Left kidney (tissue), 2 donors: ENCODE measurements around the gene DYRK1A. TPM values are rescaled to one million over a fixed set of nuclear protein-coding genes. Genes with fewer than 3 reads are reported as not detected.

Experiments used
- DNase-seq: peaks from one replicate; pipeline ENCODE4 v3.0.0-alpha.2; 2013
- polyA plus RNA-seq: library from polyadenylated mRNA; unstranded; fragments of 120-200 nt; gene quantifications from one replicate; pipeline ENCODE4 v1.2.1, GENCODE V29; 2013; ENCODE audit not compliant: insufficient read length

DYRK1A gene
- polyA plus RNA-seq, 1 donor, result 77.0 TPM

DNA sequence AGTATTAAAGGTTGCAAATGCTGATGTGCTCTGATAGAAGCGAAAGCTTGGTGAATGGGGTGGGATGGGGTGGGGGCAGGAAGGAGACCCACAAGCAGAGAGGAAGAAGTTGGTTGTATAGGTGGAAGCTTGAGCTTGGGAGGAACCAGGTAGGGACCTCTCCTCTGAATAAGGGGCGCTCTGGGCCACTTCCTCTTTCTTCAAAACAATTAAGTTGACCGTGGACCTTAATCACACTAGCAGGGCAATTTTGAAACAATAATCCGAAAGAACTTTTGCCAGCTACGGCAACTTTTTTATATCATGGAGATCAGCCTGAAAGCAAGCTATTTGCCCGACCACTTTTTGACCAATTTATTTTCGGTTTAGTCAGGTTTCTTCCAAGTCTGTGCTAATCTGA, 1.9 kb upstream of the DYRK1A start:
- no peak for DNase-seq

DNA sequence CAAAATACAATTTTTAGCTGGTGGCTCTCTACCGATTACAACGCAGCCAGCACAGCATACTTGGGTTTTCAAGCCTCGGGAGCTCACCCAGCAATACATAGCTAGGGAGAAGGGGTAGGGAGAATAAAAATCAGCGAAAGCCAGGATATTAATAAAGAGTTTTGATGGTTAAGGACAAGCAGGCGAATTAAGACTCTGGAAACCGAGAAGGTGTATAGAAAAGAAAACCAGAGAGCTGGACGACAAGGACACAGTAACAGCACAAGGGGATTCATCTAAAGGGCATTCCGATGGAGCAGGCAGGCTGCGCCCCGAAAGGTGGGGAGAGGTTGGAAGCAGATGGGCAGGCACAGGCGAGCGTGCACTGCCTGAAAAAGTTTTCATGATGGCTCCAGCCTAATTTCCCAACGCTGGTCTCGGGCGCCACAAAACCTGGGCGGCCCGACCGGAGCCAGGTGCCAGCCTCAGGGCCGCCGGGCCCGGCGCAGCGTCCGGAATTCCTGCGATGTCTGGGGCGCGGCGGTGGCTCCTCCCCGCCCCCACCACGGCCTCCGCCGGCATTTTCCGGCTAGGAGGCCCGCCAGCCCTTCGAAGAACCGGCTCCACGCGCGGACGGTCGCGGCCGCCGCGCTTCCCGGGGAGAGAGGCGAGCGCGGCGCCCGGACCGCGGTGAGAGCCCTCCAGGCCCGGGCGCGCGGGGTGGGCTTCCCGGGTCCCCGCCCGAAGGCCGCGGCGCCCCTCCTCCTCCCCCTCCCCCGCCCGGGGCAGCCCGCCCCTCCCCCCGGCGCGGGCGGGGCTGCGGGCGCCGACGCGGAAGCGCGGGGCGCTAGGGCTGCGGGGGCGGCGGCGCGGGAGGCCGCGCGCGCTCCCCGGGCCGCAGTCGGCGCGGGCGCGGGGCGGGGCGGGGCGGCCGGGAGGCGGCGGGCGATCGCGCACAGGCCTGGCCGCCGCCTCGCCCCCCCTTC, 774 bp upstream of the DYRK1A start:
- peak; percentile 59 for DNase-seq

DNA sequence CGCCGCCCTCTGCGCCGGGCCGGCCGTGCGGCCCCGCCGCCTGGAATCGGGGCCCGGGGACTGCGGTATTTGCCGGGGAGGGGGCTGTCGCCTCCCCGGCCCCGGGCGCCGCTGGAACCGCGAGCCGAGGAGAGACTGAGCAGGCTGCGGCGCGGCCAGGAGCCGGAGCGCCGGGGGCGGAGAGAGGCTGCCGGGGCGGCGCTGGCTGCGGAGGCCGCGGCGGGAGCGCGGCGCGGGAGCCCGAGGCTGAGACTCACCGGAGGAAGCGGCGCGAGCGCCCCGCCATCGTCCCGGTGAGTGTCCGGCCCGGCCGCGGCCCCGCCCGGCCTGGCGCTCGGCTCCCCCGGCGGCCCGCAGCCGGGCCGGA, 746 bp downstream of the DYRK1A start:
- no peak for DNase-seq

DNA sequence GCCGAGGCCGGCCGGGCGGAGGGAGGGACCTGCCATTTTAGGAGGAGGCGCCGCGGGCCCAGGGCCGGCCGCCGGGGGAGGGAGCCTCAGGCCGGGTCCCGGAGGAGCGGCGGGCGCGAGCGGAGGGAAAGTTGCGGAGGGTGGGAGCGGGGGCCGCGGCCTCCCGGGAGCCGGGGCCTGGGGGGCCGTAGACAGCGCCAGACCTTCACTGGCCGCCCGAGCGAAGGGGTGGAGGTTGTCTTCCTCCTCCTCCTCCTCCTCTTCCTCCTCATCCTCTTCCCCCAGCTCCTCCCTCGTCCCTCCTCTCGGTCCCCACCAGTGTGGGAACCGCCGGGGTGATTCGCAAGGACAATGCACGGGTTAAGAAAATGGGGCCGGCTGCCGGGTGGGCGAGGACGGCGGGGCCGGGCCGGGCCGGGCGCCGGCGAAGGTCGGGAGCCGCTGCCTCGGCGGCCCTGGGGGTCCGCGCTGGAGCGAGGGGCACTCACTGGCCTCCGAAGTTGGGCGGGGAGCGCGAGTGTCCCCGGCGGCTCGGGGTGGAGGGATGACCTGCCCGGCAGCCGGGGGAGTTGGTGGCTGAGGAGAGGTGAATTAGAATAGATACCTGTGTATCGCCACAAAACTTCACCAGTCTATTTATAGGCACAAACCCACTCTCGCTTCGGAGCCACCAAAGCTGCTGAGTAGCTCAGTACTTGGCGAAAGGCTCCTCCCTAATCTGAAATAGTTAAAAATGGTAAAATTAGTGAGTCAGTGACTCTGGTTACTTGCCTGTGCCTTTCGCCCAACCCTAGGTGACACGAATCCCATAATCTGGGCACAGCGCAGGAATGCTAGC, 1.3 kb downstream of the DYRK1A start:
- DNase-seq, result no peak

DNA sequence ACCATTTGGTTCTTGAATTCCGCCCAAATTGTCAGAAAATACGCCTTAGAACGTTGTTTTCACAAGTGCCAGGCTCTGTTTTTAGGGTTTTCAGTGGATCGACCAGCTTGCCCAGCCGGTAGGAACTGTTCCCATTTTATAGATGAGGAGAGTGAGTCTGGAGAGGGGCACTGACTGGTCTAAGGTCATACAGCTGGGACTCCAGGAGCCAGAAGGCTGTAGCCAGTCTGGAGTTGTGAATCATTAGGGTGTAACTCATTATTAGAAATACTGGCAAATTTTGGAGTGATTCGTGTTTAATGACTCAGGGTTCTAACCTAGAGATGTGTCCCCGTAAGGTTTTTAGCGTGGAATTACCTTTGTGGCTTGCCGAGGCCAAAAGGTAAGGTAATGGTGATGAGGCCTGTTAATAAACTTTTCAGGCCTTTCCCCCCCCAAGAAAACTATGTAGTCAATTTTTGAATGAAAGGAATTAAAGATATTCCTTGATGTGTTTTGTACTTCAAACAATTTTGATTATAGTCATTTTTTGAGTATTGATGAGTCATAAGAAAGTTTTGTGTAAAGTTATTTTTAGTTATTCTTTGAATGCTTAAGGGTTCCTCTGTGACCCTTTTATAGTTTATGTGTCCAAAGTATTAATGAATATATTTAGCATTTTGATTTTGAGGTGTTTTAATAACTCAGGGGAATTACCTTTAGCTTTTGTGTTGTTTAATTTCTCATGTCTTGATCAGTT, 2.1 kb downstream of the DYRK1A start:
- DNase-seq, result no peak

DNA sequence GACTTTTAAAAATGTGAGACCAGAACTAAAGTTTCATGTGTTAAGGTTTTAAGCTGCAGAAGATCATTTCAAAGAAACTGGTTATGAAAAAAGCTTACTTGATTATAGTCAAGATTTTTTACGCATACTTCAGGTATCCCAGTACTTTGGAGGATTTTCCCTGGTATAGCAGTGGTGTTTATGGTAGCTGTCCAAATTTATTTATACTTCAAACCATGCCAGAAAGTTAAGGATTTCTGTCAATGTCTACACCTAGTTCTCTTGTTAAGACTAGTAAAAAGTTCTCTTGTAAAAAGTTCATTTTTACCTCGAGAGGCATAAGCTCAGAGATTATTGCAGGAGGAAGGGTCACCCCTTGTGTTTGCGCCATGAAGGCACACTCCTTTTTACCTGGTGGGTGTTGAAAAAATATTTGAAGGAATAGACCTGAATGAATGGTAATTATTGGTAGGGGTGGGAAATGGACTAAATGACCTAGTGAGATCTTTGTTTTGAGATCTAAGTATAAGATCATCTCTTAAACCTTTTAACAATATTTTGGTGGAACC, 2.8 kb downstream of the DYRK1A start:
- no peak for DNase-seq

DNA sequence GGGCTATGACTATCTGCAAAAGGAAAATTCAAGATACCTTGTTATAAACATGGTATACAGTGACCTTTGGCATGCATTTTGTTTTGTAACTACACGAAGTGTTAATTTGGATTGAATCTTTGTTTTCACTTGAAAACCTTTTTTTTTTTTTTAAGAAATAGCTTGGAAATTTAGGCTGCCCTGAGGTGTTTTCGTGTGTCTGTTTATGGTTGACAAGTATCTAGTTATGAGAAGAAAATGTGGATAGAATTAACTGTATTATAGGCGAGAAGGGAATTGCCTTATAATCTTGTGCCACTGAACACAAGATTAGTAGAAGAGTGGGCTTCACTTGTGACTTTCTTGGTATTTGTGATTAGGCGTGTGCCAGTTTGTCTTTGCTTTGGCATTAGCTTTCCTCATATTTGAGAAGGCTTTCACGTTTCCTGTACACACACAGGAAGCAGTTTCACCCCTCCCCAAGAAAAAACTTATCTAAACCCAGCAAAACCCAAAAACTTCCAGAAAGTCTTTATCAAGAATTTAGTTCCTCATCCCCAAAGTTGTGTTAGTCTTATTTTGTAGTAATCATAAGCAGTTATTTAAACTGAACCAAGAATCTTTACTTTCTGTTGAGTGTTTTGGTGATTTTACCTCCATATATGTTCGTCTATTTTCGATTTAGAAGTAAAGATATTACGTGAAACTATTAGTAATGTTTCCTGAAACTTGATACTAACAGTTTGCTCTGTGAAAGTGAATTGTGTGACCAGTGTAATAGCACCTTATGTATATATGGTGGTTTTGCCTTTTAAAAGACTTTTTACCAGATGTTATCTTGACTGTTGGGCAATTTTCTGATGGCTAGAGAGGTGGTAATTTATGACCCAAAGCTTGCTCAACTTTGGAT, 3.8 kb downstream of the DYRK1A start:
- DNase-seq, result no peak

DNA sequence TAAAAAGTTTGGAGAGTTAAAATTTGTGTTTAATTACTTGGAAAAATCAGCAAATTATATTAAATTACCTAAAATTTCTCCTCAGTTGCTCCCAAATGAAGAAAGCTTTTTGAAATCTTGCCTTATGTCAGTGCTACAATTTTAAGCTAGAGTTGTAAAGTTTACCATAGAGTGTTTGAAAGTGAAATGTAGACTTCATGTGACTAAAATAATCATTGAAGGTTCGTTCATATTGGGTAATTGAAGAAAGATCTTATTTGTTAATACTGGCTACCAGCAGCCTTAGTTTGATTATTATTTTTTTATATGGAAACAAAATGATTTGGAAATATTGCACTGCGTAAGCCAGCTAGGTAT, 4.4 kb downstream of the DYRK1A start:
- DNase-seq, result no peak

DNA sequence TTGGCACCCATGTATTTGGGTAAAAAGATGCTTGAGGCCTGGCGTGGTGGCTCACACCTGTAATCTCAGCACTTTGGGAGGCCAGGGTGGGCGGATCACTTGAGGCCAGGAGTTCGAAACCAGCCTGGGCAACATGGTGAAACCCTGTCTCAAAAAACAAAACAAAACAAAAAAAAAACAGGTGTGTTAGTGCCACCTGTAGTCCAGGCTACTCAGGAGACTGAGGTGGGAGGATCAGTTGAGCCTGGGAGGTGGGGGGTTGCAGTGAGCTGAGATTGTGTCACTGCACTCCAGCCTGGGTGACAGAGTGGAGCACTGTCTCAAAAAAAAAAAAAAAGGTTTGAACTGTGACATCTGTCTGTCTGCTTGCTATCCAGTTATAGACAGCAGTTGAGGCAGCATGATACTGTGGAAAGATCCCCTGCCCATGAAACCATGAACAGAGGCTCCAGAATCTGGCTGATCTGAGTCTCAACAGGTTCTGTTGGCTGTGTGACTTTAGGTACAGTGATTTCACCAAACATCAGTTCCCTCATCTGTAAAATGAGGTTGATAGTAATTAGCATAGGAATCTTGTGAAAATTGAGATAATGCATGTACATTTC, 5.7 kb downstream of the DYRK1A start:
- DNase-seq, result no peak

DNA sequence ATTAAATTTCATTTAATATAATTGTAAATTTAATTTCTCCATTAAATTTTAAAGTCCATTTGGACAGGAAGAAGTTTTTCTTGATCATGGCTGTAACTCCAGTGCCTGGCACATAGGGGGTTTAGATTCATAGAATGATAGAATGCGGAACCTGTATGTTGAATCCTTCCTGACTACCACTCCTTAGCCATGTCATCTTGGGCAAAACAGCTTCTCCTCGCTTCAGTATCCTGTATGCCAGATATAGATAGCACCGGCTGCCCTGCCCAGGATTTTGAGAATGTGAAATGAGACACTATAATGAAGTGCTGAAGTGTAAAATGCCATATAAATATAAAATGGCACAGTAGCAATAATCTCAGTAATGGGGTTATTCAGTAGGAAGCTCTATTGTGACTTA, 6.4 kb downstream of the DYRK1A start:
- DNase-seq, result no peak

DNA sequence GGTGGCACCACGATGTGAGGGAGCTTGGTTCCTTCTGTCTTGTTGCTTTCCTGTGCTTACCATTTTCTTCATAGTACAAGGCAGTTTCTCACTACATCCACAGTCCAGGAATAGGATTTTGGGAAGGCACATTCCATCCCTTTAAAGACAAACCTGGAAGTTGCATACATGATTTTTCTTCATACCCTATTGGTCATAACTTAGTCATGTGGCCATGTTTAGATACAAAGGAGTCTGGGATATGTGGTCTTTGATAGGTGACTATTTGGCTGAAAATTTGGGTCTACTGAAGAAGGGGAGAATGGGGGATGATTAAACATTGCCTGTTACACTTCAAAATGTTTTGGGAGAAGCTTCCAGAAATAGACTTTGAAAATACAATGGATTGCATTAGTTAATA, 7.0 kb downstream of the DYRK1A start:
- no peak for DNase-seq

DNA sequence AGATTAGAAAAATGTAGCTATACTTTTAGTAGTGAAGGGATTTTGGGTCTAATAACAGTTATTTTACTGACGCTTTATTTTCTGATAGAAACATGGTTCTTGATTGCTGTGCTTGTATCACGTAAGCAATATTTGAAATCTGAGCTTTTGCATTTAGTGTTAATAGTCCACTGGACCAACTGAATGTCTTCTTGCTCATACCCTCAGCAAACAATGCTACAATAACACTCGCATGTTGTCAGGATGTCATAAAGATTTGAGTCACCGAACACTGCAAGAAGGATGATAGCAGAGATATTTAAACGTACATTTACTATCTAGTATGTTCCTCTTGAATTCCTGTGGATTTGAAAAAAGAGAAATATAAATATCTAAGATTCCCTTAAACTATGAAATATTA, 7.5 kb downstream of the DYRK1A start:
- DNase-seq, result no peak

DNA sequence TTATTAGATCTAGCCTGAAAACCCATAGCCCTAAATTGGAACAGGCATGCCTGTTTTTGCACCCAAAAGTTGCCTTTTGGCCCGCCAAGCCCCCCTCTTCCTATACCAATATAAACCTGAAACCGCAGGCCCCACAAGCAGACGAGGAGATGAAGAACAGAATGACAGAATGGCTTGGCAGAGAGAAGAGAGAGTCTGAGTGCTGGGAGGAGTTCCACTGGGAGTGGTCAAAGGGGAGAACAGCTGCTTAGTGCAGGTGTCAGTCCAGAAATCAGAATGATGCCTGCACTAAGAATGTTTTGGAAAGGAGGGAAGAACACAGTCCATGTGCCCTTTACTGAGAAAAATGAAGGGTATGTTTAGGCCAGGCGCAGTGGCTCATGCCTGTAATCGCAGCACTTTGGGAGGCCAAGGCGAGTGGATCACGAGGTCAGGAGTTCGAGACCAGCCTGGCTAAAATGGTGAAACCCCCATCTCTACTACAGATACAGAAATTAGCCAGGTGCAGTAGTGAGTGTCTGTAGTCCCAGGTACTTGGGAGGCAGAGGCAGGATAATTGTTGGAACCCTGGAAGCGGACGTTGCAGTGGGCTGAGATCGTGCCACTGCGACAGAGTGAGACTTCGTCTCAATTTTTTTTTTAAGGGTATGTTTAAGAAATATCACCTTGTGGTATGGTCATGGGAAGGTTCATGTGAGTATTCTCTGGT, 9.4 kb downstream of the DYRK1A start:
- DNase-seq, result no peak

DNA sequence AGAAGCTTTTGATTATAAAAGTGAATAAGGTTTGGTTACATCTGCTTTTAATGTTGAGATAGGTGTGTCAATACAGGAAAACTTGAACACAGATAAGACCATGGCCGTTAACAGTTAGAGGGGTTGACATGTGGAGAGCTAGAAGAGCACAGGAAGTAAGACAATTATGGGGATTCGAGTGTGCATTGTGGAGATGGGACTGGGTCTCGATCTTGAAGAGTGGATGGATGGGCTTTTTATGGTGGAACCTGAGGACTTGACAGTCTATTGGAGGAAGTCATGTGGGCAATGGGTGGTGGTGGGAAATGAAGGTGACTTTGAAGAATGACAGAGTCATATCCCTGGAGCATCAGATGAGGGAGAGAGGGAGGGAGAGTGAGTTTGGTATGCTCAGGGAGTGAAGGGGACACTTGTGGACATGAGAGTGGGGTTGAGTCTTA, 12.1 kb downstream of the DYRK1A start:
- DNase-seq, result no peak

DNA sequence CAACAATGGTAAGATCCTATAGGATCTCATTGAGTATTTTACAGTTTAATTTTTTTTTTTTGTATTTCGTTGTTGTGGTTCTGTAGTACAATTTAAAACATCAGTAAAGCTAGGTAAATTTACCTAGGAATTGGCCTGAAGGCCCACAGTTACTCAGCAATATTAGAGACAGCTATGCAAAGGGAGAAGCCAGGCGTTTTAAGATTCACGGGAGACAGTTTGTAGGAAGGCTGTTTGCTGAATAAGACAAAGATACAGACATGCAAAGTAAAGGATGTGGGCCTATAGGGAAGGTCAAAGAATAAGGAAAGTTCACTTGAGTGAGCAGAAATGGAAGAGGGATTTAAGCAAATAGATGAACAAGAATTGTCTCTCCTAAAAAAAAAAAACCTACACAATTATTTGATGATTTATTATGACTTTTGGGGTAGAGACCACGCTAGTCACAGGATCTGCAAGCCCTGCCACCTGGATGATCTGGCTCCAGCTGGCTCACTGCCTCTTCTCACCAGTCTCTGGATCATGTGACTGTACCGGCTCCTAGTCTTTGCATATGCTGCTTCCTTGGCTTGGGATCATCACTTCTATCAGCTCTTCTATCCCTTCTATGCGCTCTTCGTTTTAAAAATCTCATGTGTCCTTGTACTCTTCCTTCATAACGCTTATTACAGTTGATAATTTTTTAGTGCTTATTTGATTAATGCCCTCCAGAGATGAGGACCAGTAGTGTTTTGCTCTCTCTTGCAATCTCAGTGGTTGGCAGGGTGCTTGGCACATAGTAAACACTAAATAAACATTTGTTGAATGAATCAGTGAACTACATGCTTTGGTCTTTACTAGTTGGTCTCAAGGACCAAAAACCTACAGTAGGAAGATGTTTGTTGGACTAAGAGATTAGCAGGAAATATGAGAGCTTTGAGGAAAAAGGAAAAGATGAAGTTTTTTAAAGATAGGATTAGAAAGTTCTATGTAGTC, 14.1 kb downstream of the DYRK1A start:
- DNase-seq, result no peak

DNA sequence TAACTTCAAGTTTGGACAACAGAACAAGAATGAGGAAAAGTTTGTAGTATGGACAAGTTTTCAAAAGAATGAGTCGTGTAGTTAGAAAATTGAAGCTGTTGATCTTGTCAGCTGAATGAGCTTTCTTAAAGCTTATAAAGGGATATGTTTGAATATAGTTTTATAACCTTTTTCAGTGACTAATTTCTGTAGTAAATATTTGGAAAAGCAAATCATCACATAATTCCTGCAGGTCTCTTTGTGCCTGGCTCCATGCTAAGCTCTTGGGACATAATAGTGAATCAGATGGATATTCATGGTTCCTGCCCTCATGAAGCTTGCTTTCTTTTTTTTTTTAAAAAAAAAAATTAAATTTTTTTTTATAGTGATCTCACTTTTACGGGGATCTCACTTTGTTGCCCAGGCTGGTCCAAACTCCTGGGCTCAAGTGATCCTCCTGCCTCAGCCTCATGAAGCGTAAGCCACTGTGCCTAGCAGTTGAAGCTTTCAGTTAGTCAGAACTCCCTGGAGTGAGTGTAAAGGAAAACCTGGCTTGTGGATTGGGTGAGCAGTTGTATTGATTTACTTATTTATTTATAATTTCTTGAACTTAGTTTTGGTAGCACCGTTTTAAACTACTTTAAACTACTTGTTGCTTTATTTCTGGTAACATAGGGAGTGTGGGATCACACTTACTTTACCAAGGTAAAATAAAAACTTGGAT, 15.5 kb downstream of the DYRK1A start:
- DNase-seq, result no peak

DNA sequence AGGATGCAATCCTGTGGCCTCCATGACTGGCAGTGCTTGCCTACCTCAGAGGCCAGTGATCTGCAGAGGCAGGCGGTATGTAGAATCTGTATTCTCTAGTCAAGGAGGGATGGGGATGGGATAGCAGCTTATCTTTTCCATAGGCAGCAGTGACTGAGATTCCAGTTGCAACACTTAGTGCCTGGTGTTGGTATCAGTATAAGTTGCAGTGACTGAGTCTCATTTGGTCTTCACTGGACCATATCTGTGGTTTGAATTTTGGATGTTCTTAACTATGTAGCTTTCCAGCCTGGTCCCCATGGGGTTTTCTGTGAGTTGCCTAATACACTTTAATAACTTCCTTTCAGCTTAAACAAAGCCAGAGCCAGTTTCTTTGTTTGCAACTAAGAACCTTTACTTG, 16.5 kb downstream of the DYRK1A start:
- DNase-seq, result no peak

DNA sequence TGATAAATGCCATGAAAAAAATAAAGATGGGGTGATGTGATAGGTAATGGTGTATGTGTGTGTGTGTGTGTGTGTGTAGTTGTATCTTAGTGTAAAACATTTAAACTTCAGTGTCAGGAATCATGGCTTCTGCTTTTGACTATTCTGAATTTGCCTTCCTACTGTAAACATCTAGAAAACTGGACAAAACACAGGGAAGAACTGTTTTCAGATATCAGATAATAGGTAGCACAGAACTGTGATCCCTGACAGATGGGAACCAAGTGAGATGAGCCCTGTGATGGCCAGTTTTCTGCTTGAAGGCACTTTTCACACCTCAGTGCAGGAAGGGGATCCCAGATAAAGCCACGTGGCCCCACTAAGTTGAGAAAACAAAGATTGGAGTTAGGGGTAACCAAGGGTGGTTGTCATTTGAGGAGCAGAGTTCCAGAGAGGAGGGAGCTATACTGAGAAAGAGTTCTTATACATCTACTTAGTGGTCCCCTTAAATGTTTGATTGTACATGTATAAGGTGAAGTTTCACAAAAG, 17.3 kb downstream of the DYRK1A start:
- no peak for DNase-seq
